ENCODE results near the gene GUCY1A2.
"Not testable (repeated sequence)": the region's sequence is repeated elsewhere in the genome, so short reads cannot be mapped to it uniquely, and the experiment has no call there.

GUCY1A2 gene, protein sequence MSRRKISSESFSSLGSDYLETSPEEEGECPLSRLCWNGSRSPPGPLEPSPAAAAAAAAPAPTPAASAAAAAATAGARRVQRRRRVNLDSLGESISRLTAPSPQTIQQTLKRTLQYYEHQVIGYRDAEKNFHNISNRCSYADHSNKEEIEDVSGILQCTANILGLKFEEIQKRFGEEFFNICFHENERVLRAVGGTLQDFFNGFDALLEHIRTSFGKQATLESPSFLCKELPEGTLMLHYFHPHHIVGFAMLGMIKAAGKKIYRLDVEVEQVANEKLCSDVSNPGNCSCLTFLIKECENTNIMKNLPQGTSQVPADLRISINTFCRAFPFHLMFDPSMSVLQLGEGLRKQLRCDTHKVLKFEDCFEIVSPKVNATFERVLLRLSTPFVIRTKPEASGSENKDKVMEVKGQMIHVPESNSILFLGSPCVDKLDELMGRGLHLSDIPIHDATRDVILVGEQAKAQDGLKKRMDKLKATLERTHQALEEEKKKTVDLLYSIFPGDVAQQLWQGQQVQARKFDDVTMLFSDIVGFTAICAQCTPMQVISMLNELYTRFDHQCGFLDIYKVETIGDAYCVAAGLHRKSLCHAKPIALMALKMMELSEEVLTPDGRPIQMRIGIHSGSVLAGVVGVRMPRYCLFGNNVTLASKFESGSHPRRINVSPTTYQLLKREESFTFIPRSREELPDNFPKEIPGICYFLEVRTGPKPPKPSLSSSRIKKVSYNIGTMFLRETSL

DNA sequence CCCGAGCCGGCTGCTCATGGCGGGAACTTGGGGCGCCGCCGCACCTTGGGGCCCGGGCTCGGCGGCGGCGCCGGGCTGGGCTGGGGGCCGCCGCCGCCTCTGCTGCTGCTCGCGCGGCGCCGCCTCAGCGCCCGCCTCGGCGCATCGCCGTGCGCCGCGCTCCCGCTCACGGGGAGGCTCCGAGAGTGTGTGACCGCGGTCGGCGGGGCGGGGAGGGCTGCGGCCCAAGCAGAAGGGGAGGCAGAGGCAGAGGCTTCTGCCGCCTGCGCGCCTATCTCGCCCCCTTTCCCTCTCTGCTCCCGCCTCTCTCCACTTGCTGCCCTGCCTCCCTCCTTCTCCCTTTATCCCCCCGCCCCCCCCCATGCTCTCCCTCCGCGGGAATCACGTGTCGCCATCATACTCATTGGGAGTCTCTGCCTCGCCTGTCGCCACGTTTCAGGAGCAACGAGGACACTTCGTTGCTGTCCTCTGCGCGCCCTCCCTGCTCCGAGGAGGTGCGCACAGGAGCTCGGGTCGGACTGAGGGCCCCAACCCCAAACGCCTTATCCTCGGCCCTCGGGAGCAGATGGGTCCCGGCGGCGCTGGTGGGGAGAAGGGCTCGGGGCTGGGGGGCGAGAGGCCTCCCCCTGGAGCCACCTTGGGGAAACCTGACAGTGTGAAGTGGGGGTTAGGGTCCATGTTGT lies at the start of gene GUCY1A2:
TSS of gene GUCY1A2 (minus strand) at position 258 of the 683 bp plus-strand sequence. CDS start 421 bp downstream, outside the sequence.
- no peak for DNase-seq

DNA sequence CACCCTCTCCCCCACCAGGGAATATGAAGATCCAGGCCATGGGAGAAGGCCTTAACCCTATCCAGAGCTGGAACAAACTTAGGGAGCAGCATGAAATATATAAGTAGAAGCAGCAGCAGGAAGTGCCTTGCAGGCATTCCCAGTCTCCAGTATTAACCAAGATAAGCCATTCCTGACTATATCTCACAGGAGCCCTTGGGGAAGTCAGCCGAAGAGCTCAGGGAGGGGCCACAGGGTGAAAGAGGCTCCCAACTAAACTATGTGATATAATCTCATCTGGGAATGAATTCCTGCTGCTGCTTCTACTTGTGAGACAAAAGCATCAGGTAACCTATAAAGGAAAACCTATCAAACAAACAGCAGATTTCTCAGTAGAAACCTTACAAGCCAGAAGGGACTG lies 36.1 kb upstream of the GUCY1A2 start:
- no peak for DNase-seq

DNA sequence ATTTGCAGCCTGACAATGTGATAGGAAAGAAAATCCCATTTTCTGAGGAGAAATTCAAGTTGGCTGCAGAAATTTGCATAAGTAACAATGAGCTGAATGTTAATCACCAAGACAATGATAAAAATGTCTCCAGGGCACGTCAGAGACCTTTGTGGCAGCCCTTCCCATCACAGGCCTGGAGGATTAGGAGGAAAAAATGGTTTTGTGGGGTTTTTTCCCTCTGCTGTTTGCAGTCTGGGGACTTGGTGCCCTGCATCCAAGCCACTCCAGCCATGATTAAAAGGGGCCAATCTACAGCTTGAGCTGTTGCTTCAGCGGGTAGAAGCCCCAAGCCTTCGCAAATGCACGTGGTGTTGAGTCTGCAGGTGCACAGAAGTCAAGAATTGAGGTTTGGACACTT lies 33.1 kb upstream of the GUCY1A2 start:
- DNase-seq = not testable (repeated sequence)

DNA sequence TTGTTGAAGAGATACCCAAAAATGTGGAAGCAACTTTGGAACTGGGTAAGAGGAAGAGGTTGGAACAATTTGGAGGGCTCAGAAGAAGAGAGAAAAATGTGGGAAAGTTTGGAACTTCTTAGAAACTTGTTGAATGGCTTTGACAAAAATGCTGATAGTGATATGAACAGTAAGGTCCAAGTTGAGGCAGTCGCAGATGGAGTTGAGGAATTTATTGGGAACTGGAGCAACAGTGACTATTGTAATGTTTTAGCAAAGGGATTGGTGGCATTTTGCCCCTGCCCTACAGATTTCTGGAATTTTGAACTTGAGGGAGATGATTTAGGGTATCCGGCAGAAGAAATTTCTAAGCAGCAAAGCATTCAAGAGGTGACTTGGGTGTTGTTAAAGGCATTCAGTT lies 32.6 kb upstream of the GUCY1A2 start:
- DNase-seq = not testable (repeated sequence)

DNA sequence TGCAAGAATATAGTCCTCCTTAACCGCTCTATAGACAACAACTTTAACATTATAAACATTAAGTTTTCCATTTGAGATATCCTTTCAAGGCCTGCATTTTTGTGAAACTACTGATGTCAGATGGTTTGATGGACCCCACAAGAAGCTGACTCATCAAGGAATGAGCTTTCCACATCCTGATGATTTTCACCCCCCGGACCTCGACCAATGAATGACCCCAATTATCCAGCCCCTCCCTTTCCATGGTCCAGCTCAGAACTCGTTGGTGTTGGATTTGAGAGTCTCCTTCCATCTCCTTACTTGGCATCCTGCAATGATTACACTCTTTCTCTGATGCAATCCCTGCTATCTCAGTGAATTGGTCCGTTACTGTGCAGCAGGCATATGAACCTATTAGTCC lies 31.8 kb upstream of the GUCY1A2 start:
- no peak for DNase-seq

DNA sequence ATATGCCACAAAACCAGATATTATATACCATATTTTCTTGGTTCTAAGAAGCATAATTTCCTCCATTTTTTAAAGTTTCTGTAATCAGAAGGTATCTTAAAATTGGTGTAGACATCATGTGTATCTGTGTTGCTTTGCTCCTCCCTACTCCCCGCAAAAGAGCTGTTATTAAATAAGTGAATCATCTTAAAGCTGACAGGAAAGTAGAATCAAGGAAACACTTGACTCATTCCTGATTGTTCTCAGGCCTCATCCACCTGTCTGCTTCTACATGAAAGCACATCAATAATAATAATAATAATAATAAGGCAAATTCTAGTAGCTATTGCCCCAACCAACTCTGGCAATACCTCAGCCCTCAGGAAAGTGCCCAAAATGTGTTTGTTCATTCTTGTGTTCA lies 26.2 kb upstream of the GUCY1A2 start:
- no peak for DNase-seq

DNA sequence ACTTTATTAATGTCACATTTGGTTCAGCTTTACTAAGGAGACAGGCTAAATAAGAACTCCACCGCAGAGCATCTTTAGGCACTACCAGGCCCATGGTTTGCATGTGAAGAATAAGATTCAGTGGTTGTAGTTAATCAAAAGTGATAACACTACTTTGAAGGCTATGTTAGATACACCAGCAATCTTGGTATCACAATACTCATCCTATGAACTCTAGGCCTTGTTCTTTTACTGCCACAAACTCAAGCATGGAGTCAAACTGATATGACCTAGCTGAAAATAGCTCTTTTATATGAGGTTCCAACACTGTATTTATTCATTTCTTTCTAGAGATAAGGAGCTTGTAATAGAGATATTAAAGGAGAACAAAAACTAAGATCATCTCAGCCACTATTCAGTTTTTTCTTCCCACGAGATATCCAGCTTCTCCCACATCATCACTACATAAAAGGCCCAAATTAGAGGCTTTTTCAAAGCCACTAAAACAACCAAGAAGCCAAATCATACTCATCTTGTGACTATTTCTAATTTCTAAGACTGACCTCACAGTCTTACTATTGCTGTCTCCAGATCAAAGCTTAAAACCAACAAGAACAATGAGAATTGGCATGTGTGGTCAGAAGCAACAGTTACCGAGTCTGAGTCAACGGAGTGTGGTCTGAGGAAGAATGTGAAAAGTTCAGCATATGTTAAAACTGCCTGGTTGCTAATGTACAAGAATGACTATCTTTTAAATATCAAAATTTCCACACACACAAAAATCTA lies 25.1 kb upstream of the GUCY1A2 start:
- DNase-seq = no peak

DNA sequence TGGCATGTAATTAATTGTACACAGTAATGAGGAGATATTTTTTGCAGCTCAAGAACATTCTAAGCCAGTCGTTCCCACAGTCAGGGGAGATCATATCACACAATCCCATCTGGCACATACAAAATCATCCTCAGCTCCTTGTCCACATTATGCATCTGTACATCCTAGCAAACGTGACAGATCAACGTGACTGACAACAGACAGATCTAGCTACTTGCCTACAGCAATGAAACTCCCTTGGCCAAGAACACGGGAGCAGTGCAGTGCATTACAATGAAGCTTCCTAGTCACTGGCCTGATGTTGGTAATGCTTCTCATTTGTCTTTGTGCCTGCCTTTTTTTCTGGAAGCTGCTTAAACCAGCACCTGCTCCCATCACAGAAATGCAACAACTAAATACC lies 24.5 kb upstream of the GUCY1A2 start:
- no peak for DNase-seq

DNA sequence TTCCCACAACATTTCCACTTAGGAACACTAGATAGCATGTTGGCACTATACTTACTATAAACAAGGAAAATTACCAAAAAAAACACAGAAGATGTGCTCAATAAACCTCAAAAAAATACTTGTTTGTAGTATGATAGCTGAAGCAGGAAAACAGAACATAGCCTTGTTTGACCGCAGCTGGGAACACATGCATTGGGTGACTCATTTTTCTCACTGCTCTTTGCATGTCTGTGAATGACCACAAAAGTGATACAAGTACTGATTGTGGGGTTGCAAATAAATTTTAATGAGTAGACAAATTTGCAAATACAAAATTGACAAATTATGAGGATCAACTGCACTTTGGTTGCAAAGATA lies 22.8 kb upstream of the GUCY1A2 start:
- no peak for DNase-seq

DNA sequence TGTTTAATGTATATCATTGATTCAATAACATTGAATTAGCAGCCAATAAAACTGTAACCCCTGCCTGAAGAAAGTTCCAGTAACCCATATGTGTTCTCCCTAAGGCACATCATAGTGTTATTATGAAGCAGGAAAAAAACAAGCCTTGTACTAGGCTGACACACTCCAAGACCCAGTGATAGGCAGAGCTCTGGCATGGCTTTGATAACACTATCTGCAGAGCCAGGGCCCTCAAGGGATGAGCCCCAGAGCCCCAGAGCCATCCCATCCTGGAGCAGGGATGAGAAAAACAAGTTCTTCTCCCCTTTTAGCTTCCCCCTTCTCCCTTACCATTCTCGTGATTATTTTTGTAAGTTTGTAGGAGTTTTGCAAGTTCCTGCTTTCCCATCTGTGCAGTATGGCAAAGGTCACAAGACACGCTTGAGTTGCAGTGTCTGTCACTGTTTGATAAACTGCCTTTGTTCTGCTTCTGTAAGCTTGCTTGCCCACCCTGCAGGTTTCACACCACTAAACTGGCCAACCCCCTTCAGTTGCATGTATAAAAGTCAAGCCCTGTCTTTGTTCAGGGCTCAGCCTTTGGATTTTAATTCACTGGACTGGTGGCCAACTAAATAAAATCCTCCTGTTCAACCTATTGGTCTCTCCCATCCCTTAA lies 22.3 kb upstream of the GUCY1A2 start:
- no peak for DNase-seq

DNA sequence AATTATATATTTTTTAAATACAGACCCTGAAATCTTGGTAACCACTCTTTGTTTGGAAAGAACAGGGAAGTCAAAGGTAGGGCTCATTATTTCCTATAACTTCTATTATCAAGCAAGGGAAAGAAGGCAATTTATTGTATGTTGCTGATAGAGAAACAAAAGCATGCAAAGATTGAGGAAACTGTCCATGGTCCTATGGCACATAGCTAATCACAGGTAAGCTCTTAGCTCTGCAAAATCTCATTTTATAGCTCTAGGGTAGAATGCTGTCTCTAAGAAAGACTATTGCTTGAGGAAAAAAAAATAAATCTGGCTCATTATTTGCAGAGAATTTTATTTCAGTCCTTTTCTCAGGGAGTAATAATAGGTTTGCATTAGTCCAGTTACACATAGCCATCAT lies 7.4 kb upstream of the GUCY1A2 start:
- no peak for DNase-seq

DNA sequence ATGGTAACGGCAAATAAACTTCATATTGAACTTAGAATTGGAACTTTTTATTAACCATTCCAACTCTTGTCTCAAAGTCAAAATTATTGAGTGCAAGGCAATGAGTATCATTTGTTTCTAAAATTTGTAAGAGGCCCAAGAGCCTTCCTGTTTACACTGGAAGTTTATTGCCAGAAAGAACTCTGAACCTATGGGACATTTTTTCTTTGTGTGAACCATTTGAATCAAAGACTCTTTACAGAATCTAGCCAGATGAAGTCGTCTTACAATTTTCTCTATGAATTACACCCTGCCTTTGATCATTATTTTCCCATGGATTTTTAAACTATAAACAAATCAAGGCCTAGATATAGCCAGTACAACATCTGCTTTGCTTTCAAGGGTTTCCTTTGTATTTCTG lies 2.3 kb upstream of the GUCY1A2 start:
- DNase-seq = no peak

DNA sequence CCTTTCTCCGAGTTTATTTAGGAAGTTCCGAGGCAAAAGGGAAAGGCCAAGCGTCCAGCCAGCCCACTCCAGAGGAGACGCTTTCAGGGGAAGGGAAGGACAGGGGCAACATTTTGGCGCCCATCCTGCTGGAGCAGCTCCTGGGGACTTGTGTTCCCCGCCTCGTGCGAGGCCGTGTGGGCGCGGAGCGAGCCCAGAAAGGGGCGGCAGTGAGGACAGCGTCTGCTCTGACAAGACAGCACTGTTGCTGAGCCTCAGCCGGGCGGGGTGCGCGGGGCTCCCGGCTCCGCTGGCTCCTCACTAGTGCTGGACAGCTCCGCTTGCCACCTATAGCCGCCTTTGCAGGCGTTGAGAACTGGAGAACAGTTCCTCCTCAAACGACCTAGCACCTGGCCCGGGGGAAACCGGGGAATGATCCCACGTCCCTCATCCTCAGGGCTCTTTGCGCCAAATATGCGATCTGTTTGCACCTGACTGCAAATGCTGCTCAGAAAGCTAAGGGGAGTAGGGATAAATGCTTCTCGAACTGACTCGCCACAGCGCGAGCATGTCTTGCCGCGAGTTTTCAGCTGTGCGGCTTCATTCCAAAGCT lies 722 bp upstream of the GUCY1A2 start:
- DNase-seq = no peak

DNA sequence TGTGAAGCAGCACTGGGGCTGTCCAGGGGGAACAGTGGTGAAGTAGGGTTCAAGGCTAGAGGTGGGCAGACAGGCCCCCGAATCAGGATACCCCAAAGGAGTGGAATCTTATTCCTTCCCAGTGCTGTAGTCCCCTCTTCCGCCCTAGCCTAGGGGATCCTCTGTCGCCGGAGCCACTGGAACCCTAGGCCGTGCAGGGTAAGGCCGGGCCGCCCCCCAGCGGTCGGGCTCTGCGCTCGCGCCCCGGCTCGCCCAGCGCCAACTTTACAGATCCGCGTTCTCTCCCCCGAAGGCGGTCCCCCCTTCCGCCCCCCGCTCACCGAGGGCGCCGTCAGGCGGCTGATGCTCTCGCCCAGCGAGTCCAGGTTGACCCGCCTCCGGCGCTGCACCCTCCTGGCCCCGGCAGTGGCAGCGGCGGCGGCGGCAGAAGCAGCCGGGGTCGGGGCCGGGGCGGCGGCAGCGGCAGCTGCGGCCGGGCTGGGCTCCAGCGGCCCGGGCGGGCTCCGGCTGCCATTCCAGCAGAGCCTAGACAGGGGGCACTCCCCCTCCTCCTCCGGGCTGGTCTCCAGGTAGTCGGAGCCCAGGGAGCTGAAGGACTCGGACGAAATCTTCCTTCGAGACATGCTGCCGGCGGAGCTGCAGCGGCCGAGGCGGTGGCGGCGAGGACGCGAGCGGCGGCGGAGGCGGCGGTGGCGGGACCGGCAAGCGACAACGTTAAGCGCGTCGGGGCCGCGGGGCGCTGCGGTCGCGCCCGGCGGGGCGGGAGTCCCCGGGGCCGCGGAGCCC lies 650 bp downstream of the GUCY1A2 start:
- DNase-seq = no peak

DNA sequence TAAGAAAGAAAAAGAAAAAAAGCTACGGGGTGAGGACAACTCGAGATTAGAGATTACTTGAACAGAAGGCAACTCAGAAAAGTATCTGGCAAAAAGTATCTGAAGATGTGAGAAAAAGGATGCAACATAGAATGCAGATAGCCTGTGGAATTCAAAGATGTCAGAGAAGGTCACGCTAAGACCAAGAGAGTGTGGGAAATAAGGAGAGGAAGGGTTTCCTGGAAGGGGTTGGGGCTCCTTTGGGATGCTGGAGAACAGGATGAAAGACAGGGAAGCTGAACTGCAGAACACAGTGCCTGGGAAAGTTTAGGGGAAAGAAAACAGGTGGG lies 1.2 kb downstream of the GUCY1A2 start:
- DNase-seq = no peak

DNA sequence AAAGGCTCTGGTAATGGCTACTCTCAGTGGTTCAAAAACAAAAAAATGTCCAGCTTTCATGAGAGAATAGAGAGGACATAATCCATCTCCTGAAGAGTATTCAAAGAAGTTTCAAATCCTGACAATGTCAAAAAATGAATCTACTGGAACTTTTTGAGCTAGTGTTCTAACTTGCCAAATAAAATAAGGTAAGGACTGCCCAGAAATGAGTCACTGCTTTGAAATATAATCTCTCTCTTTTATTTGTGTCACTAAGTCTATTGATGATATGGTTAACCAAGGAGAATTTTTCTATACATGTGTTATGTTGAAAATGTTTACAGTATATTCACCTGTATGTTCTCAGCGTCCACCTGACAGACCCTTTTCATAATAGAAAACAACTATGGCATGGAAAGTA lies 3.4 kb downstream of the GUCY1A2 start:
- DNase-seq = no peak

DNA sequence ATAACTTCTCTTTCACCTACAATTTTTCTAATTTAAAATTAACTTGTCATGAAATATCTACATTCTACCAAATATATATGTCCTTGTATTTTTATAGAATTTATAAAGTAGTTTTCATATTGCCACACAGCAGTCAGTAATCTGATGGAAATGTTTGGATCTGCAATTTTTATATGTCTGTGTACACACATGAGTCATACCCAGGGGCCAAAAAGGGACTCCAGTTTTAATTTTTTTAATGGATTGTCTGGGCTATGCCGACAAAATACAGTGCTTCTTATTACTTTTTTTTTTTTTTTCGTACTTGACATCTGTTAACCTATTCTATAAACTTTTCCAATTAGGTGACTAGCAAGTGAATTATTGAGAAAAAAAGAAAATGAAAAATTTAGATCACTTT lies 6.3 kb downstream of the GUCY1A2 start:
- DNase-seq = no peak

DNA sequence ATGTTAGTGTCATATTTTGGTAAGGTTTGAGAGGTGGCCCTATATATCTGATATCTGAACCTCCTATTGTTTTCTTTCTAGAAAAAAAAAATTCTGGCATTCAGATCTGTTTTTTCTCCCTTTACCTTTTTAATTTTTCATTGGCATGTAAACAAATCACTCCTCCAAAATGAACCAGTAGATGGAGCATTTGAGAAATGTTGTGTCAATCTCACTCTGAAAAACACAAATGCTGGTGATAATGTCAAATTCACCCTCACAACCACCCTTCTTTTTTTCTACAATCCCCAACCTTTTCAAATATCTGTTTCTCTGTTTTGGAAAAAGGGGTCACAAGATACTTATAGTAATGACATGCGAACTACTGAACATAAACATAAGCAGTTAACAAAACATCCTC lies 9.1 kb downstream of the GUCY1A2 start:
- no peak for DNase-seq

DNA sequence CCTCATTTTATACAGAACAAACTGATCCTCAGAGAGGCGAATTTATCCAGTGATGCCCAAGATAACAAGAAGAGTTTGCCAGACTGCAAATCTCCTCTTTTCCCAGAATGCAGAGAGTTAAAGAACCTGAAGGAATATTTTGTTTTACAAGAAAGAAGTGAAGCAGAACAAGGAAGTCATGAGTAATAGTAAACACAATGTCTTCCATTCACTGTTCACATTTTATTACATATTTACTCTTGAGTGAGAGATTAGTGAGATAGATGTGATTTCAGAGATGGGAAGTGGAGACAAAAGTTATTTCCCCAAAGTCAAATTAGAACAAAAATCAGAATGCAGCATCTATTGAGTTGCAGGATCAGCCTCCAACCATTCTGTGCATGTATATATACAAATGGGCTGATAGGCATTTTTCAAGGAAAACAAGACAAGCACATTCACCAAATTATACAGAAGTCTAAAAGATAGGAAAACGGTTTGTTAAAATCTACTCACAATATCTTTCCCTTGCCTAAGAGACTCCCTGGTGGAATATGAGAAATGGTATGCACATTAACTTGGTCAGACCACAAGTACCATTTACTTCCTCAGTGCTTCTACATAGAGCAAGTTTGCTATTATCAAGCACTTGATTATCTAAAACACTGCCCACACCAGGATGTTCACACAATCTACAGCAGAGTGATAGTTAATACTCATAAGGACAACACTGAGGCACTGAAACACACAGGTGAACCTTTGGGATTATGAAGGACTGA lies 12.0 kb downstream of the GUCY1A2 start:
- DNase-seq = no peak

DNA sequence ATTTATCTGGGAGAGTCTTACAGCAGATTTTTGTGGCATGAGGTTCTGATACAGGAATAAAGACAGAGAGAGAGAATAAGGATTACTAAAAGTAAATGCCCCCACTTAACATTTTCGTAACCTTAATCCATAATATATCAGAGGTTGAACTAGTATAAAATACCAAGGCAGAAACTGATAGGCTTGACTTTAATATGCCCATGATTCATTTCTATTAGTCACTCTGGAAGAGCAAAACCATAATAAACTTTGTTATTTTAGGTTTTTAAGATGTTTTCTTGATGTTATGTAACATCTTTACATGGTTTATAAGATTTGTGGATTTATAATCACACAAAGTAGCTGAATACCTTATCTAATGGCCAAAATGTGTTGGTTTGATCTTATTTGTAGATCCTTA lies 19.1 kb downstream of the GUCY1A2 start:
- DNase-seq = no peak

DNA sequence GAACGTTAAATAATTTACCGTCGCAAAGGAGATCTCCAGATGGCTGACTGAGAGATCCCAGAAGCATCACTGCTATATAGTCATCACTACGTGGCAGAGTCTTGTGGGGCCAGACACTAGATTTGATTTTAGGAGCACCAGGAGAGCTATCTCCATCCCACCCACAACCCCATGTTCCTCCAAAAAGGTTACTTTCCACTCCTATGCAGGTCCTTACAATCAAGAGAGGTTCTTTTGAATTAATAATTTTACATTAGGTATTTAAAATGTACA lies 19.4 kb downstream of the GUCY1A2 start:
- no peak for DNase-seq
